AG20443 (cell line): ENCODE results near the gene JAKMIP2.
"Not testable (repeated sequence)": the region's sequence is repeated elsewhere in the genome, so short reads cannot be mapped to it uniquely, and the experiment has no call there.

ENCODE experiments used
- DNase-seq: peaks from one replicate; pipeline ENCODE4 v3.0.0; 2012; ENCODE audit warnings: low spot score, mixed read lengths

Gene JAKMIP2

DNA sequence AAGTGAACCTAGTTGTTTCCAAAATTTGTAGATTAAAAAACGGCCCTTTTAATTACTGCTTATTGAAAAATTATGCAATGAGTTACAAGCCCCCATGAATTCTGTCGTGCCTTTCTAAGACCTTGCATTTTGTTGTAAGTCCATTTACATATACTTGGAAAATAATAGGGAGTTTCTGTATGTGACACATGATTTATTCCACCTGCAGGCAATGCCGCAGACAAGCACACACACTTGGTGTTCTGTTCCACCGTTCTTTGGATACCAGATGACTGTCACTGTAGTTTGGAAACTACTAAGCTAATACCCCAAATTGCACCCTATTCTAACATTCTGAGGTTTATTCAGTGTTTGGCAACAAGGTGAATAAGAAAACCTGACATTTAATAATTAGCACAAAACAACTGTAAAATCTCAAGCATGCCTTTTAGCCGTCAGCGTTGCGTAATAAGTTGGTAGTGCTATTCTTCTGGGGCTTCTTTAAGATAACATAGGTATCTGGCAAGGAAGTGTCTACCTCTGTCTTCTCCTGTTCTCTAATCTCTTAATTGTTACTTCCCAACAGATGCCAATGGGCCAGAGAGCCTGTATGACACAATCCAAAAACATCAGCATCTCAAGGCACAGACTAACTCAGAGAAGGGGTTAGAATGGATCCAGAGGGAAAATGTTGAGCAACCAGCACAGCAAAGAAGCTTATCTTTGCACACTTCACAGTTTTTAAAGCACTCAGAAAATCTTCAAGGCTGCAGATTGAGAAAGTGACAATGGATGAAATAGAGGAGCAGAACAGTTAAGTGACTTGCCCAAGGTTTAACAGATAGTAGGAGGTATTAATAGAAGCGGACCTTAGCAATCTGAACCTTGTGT, 224.4 kb downstream of the JAKMIP2 start:
- no peak for DNase-seq

DNA sequence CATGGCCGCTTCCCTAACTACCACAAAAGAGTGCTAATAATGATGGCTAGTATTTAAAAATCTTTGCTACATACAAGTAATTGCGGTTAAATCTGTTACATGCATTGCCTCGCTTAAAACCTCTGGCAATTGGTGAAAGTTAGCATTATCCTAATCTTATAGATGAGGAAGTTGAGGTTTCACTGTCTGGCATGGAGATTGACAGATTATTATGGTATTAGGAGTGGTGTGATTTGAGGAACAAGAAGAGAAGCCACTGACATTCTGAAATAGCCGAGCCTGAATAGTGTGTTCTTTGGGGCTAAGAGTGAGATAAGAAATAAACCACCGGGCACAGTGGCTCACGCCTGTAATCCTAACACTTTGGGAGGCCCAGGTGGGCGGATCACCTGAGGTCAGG, 227.4 kb downstream of the JAKMIP2 start:
- DNase-seq = no peak

DNA sequence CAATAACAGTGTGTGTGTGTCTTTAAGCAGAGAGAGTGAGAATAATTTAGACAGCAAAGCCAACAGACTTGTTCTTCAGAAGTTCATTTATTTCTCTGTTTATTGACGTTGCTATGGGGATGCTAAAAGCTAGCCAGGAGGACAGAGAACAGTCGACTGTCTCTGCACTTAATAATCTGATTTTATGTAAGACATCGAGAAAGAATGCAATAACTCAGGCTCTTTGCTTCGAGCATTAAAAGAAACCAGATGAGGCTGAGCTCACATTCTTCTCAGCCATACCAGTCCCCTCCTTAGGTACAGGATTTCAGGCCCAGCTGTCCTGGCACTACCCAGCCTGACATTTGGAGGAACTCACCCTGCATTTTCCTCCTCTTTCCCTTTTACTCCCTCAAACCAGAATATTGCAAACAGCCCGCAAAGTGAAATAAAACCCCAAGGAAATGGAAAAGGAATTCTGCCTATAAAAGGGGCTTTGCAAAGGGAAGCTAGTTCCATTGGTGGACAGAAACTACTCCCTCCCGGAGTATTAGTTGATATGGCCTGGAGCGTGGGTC, 228.2 kb downstream of the JAKMIP2 start:
- peak; percentile 82 for DNase-seq

DNA sequence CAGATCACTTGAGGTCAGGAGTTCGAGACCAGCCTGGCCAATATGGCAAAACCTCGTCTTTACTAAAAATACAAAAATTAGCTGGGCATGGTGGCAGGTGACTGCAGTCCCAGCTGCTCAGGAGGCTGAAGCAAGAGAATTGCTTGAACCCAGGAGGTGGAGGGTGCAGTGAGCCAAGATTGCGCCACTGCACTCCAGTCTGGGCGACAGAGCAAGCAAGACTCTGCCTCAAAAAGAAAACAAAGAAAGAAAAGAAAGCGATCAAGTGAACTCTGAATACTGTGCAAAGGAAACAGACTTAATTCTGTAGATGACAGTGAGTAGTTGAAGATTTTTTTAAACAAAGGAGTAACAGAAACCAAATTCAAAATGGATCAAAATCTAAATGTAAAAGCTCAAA, 228.7 kb downstream of the JAKMIP2 start:
- DNase-seq = not testable (repeated sequence)

DNA sequence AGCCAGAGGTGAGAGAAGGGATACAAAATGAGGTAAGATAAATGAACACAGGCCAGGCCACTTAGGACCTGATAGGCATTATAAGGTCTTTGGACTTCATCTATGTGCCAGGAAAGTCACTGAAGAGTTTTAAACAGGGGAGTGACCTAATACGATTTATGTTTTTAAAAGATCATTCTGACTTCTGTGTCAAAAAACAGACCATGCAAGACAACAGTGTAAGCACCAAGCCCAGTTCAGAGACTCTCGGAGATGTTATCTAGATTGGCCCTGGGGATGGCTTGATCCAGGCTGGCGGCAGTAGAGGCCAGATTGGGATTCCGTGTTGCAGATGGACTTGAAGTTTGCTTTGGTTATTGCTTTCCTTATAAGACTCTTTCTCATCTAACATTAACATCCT, 229.6 kb downstream of the JAKMIP2 start:
- no peak for DNase-seq

DNA sequence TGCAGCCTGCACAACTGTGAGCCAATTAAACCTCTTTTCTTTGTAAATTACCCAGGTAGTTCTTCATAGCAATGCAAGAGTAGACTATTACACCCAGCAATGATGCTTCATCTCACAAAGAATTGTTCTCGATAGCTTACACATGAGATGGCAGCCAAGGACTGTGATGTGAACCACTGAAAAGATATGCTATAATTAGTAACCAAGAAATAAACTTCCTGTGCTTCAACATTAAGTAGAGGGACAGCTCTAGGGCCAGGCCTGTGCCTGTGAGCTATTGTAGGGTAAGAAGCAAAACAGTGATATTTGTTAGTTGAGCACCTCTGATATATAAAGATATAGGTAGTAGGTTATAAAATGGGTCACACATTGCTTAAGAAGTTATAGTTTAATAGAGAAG, 230.9 kb downstream of the JAKMIP2 start:
- DNase-seq = no peak

DNA sequence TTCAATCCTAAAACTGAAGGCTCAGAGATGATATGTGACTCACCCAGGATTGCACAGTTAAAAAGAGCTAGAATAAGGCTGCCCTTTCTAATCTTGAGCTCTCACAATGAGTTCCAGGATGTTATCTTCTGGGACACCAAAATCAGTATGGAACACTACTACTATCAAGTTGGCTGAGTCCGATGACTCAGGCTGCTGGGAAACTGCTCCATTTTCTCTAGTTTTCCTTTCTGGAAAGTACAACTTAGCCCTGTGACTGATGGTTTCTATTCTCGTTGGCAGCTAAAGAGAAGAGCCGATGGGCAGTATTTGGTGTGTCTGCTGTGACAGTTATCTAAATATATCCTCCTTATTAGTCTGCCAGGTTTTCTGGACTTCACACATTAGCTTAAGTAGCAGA, 234.8 kb downstream of the JAKMIP2 start:
- DNase-seq = peak; percentile 24

DNA sequence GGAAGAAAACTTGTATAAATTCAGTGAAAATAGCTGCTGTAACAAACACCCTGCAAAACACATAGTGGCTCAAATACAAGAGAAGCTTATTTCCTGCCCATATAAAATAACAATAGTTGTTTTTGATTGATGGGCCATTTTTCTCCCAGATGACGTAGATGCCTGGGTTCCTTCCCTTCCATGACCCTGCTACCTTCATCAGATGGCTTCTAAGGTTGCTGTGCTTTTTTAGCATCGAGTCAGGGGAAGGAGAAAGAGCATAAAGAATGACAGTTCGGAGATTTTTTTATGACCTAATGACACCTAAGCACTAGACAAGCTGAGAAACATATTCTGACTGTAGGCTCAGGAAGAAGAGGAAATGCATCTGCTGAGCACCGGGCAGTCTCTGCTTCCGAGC, 238.0 kb downstream of the JAKMIP2 start:
- DNase-seq = no peak

DNA sequence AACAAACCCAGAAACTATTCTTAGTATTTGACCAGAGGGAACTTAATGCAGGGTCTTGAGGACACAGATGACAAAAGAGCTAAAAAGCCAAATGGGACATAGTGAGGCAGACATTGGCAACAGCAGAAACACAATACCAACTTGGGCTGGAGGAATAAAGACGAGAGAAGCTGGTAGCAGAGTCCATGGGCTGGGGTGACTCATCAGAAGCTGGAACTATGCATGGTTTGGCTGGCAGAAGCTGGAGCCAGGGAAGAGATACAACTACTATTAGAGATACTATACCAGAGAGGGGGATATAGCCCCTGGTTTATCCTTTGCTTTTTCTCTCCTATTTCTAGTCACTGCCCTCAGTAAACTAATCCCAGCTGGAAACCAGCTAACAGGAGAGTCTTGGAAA, 243.5 kb downstream of the JAKMIP2 start:
- DNase-seq = peak; percentile 69

DNA sequence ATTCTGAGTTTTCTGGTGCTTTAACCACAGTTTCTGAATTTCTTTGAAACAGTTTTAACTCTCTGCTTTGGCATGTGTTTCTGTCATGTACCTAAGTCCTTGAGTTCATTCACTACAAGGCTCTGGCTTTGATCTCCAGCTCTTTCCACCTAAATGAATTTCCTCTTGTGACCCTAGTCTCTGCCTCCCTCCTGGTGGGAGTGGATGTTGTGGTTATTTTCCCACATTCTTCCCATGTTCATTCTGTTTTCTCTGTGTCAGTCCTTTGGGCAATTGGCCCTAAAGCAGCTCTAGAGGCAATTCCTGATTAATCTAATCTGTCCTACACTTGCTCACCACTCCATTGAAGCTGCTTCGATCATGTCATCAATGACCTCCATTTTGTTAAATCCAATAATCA, 244.3 kb downstream of the JAKMIP2 start:
- DNase-seq = peak; percentile 9
